Panc1 (cell line): ENCODE results near the gene BCCIP.

Experiments used
- POLR2AphosphoS5 ChIP-seq: IDR thresholded peaks from 2 replicates; pipeline ENCODE4 v1.6.1; 2012; ENCODE audit warnings: mild to moderate bottlenecking, low read depth, low read length, moderate library complexity
- TF ChIP-seq, protein P1 (sequence below): fragments of 450-650 bp; IDR thresholded peaks from 2 replicates; pipeline ENCODE4 v1.5.1; 2017; ENCODE audit warnings: mild to moderate bottlenecking

DNA sequence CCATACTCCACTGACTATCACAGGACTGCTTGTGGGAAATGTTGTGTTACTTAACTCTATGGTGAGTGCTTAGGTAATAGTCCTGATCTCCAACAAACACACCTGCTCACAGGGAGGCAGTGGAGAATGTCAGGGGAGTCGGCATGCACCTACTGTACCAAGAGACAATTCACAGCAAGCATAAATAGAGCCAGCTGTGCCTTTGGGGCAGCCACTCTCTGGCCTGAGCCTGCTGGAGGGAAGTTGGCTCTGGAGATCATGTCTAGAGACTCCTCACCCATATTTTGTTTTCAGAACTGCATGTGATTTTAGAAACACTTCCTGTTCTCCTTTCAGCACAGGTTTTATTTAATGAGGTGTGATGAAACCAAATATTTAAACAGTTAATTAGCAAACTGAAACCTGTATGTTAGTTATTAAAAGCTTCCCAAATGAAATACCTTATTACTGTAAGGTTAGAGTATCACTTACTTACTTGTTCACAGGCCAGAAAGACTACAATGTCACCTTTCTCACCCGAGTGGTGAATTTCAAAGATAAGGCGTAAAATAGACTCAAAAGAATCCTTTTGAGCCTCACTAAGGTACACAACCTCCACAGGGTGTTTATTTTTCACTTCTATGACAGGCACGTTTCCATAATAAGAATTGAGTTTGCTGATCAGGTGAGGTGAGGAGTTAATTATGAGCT lies 35.9 kb downstream of the BCCIP start:
- TF ChIP-seq, protein P1, sequence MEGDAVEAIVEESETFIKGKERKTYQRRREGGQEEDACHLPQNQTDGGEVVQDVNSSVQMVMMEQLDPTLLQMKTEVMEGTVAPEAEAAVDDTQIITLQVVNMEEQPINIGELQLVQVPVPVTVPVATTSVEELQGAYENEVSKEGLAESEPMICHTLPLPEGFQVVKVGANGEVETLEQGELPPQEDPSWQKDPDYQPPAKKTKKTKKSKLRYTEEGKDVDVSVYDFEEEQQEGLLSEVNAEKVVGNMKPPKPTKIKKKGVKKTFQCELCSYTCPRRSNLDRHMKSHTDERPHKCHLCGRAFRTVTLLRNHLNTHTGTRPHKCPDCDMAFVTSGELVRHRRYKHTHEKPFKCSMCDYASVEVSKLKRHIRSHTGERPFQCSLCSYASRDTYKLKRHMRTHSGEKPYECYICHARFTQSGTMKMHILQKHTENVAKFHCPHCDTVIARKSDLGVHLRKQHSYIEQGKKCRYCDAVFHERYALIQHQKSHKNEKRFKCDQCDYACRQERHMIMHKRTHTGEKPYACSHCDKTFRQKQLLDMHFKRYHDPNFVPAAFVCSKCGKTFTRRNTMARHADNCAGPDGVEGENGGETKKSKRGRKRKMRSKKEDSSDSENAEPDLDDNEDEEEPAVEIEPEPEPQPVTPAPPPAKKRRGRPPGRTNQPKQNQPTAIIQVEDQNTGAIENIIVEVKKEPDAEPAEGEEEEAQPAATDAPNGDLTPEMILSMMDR = no peak
- TF ChIP-seq POLR2AphosphoS5 = no peak
